Measurements from ENCODE around the gene RMDN2. TPM values are rescaled to one million over a fixed set of nuclear protein-coding genes. Genes with fewer than 3 reads are reported as not detected.

Gene RMDN2
- total and polyA plus RNA-seq, 9 of the 15 experiments (the other 6 are each of a cell fraction or from before 2014, with no cell fraction given), result 1.5 to 4.3 (median 2.3) TPM

DNA sequence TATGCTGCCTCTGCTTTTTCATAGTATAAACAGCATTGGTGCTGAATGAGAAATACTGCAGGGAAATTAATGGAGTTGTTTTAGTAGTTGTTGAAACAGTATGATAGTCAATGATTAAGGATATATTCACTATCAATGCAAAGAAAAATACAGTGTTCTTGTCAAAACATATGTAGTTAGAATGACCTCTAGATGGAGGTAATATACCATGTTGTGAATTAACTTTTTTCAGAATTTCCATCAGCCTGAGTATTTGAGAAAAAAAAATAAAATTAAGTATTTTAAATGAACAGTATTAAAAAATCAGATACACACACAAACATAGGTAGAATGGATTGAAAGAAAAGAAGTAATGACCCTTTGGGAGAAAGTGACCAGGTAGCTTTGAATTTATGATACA, 59.5 kb downstream of the RMDN2 start (continued):
- no peak for TF ChIP-seq ZNF589 (CRISPR knock-in tag; IDR thresholded peaks at IDR 0.05; ENCODE audit: low read depth)
- TF ChIP-seq, protein P1, sequence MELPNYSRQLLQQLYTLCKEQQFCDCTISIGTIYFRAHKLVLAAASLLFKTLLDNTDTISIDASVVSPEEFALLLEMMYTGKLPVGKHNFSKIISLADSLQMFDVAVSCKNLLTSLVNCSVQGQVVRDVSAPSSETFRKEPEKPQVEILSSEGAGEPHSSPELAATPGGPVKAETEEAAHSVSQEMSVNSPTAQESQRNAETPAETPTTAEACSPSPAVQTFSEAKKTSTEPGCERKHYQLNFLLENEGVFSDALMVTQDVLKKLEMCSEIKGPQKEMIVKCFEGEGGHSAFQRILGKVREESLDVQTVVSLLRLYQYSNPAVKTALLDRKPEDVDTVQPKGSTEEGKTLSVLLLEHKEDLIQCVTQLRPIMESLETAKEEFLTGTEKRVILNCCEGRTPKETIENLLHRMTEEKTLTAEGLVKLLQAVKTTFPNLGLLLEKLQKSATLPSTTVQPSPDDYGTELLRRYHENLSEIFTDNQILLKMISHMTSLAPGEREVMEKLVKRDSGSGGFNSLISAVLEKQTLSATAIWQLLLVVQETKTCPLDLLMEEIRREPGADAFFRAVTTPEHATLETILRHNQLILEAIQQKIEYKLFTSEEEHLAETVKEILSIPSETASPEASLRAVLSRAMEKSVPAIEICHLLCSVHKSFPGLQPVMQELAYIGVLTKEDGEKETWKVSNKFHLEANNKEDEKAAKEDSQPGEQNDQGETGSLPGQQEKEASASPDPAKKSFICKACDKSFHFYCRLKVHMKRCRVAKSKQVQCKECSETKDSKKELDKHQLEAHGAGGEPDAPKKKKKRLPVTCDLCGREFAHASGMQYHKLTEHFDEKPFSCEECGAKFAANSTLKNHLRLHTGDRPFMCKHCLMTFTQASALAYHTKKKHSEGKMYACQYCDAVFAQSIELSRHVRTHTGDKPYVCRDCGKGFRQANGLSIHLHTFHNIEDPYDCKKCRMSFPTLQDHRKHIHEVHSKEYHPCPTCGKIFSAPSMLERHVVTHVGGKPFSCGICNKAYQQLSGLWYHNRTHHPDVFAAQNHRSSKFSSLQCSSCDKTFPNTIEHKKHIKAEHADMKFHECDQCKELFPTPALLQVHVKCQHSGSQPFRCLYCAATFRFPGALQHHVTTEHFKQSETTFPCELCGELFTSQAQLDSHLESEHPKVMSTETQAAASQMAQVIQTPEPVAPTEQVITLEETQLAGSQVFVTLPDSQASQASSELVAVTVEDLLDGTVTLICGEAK (IDR thresholded peaks at IDR 0.05), result no peak
- TF ChIP-seq, protein P1 (CRISPR knock-in tag; IDR thresholded peaks at IDR 0.05), result no peak

All from K562 (cell line).